Prostate gland (tissue), 2 donors: ENCODE results near the gene SLC35D2.

Source experiments
- CTCF ChIP-seq, 4 experiments: fragments of 200-600 bp in 2 of 4; fragments of 450-650 bp in 2 of 4; sonication (generic) in 2 of 4; IDR thresholded peaks; 1 replicate in 3 of 4; 2 replicates in 1 of 4; pipeline ENCODE4 v1.5.1; 2016 to 2019; ENCODE audit warnings: antibody characterized with exemption in 4 of 4, mild to moderate bottlenecking in 2 of 4, moderate library complexity in 2 of 4
- POLR2A ChIP-seq: fragments of 450-650 bp; IDR thresholded peaks from one replicate; pipeline ENCODE4 v1.6.1; 2016; ENCODE audit warnings: antibody characterized with exemption, mild to moderate bottlenecking
- POLR2AphosphoS5 ChIP-seq: sonication (generic); formaldehyde crosslinking; IDR thresholded peaks from one replicate; pipeline ENCODE4 v1.6.1; 2017; ENCODE audit warnings: antibody characterized with exemption

- TF ChIP-seq POLR2A, result no peak
- TF ChIP-seq CTCF (IDR thresholded peaks at IDR 0.05), result peak; percentile 48 to 80 (median 68)
- no peak for TF ChIP-seq POLR2AphosphoS5
These were observed 55.7 kb downstream of the SLC35D2 start for GRCh38 chr9:96327694-96328352.
